IMR-90 (cell line): Measurements from ENCODE around the gene ZDHHC14. TPM values are rescaled to one million over a fixed set of nuclear protein-coding genes. Genes with fewer than 3 reads are reported as not detected.

Source experiments
- ATAC-seq: fragments of 200-7000 bp; cut with Tn5 transposase; 2 replicates; pipeline ENCODE4 v1.9.1; 2020; ENCODE audit warnings: low read depth, mild to moderate bottlenecking, moderate library complexity
- BruUV-seq: library from RNA; stranded (reverse); fragments of 400-500 nt; replicated peaks from 2 replicates; lab custom pipeline; 2021; lab: Mats Ljungman, UMichigan
- CTCF ChIA-PET: fragments of 300-600 bp; formaldehyde crosslinking; extraction: SDS; loops from one replicate; lab custom pipeline; 2021; ENCODE audit warnings: antibody characterized with exemption; lab: Yijun Ruan, JAX
- POLR2A ChIA-PET: fragments of 300-600 bp; sonication (Branson Sonifier 250); formaldehyde crosslinking; loops from one replicate; lab custom pipeline; 2022; ENCODE audit warnings: antibody characterized with exemption; ENCODE audit not compliant: unreplicated experiment; lab: Charles Lee
- DNase-seq: peaks from one replicate; pipeline ENCODE4 v3.0.0; 2013
- H2AFZ ChIP-seq: replicated peaks from 2 replicates; pipeline ENCODE3; 2013; ENCODE audit warnings: low read length, mild to moderate bottlenecking; ENCODE audit not compliant: poor library complexity
- H2AK5ac ChIP-seq: 2 replicates; pipeline ENCODE4 v1.6.1; 2013; ENCODE audit warnings: low read depth, low read length, inconsistent platforms
- H2AK9ac ChIP-seq: replicated peaks from 2 replicates; pipeline ENCODE3; 2013; ENCODE audit warnings: mild to moderate bottlenecking, low read depth, low read length, moderate library complexity; ENCODE audit not compliant: poor library complexity
- H2BK120ac ChIP-seq: 2 replicates; pipeline ENCODE4 v1.6.1; 2013; ENCODE audit warnings: low read depth, low read length, inconsistent platforms
- H2BK15ac ChIP-seq: 3 replicates; pipeline ENCODE4 v1.6.1; 2013; ENCODE audit warnings: low read depth, low read length, inconsistent platforms
- H2BK20ac ChIP-seq: 2 replicates; pipeline ENCODE4 v1.6.1; 2013; ENCODE audit warnings: low read depth, mild to moderate bottlenecking, inconsistent platforms, low read length, moderate library complexity
- H2BK5ac ChIP-seq: 2 replicates; pipeline ENCODE4 v1.6.1; 2013; ENCODE audit warnings: mild to moderate bottlenecking, low read depth, low read length, inconsistent platforms; ENCODE audit not compliant: poor library complexity, severe bottlenecking
- H3K14ac ChIP-seq: replicated peaks from 2 replicates; pipeline ENCODE4 v1.6.1; 2013; ENCODE audit warnings: low read depth, low read length, inconsistent platforms
- H3K18ac ChIP-seq: 2 replicates; pipeline ENCODE4 v1.6.1; 2013; ENCODE audit warnings: low read depth, low read length, control low read depth
- H3K23ac ChIP-seq: 2 replicates; pipeline ENCODE4 v1.6.1; 2013; ENCODE audit warnings: low read depth, low read length, inconsistent platforms
- H3K27ac ChIP-seq: 2 replicates; pipeline ENCODE4 v1.5.1; 2013; ENCODE audit warnings: mild to moderate bottlenecking, control low read depth, low read length; ENCODE audit not compliant: insufficient read depth
- H3K27me3 ChIP-seq: 2 replicates; pipeline ENCODE4 v1.6.1; 2013; ENCODE audit warnings: low read length; ENCODE audit not compliant: control insufficient read depth, insufficient read depth
- H3K36me3 ChIP-seq: 2 replicates; pipeline ENCODE4 v1.6.1; 2013; ENCODE audit warnings: low read length, mixed read lengths; ENCODE audit not compliant: control insufficient read depth, insufficient read depth
- H3K4ac ChIP-seq: 2 replicates; pipeline ENCODE4 v1.6.1; 2013; ENCODE audit warnings: low read depth, low read length, inconsistent platforms
- H3K4me1 ChIP-seq: 2 replicates; pipeline ENCODE4 v1.6.1; 2013; ENCODE audit warnings: low read length, mixed read lengths; ENCODE audit not compliant: control insufficient read depth, insufficient read depth
- H3K4me2 ChIP-seq: 2 replicates; pipeline ENCODE4 v1.6.1; 2013; ENCODE audit warnings: low read depth, mild to moderate bottlenecking, control low read depth, low read length, moderate library complexity
- H3K4me3 ChIP-seq: 2 replicates; pipeline ENCODE4 v1.5.1; 2013; ENCODE audit warnings: low read depth, mild to moderate bottlenecking, control low read depth, low read length, moderate library complexity; ENCODE audit not compliant: insufficient read depth
- H3K56ac ChIP-seq: 2 replicates; pipeline ENCODE4 v1.6.1; 2013; ENCODE audit warnings: low read length, inconsistent platforms; ENCODE audit not compliant: insufficient read depth; ENCODE audit errors: extremely low read depth
- H3K79me1 ChIP-seq, 2 experiments: 2 replicates each; pipeline ENCODE4 v1.6.1; 2013; ENCODE audit warnings: low read length in 2 of 2, inconsistent platforms in 1 of 2, low read depth in 1 of 2
- H3K9ac ChIP-seq: 2 replicates; pipeline ENCODE4 v1.6.1; 2013; ENCODE audit warnings: low read depth, low read length, control low read depth
- H3K9me1 ChIP-seq: 2 replicates; pipeline ENCODE4 v1.6.1; 2013; ENCODE audit warnings: low read length, inconsistent platforms; ENCODE audit not compliant: insufficient read depth
- H3K9me3 ChIP-seq: 2 replicates; pipeline ENCODE4 v1.6.1; 2013; ENCODE audit warnings: low read length; ENCODE audit not compliant: control insufficient read depth, insufficient read depth
- H4K20me1 ChIP-seq: 2 replicates; pipeline ENCODE4 v1.6.1; 2013; ENCODE audit warnings: low read length, inconsistent platforms; ENCODE audit not compliant: insufficient read depth
- H4K5ac ChIP-seq: 2 replicates; pipeline ENCODE4 v1.6.1; 2013; ENCODE audit warnings: mild to moderate bottlenecking, low read depth, low read length, control low read depth
- H4K8ac ChIP-seq, 2 experiments: 2 replicates each; pipeline ENCODE4 v1.6.1; 2013; ENCODE audit warnings: low read depth in 2 of 2, low read length in 2 of 2, control low read depth in 1 of 2, inconsistent platforms in 1 of 2
- H4K91ac ChIP-seq: 2 replicates; pipeline ENCODE4 v1.6.1; 2013; ENCODE audit warnings: low read depth, low read length, inconsistent platforms; ENCODE audit not compliant: insufficient read depth
- BHLHE40 ChIP-seq: fragments of 150-350 bp; IDR thresholded peaks from 2 replicates; pipeline ENCODE4 v1.6.1; 2016; ENCODE audit warnings: mild to moderate bottlenecking, low read depth, low read length
- CEBPB ChIP-seq: IDR thresholded peaks from 2 replicates; pipeline ENCODE4 v1.6.1; 2012; ENCODE audit warnings: low read depth, low read length, improper control_type of control experiment
- CHD1 ChIP-seq: IDR thresholded peaks from 2 replicates; pipeline ENCODE4 v1.6.1; 2012; ENCODE audit warnings: low read depth, low read length, improper control_type of control experiment
- FOS ChIP-seq: fragments of 150-350 bp; IDR thresholded peaks from 2 replicates; pipeline ENCODE4 v1.6.1; 2016; ENCODE audit warnings: low read depth, low read length
- MAFK ChIP-seq: IDR thresholded peaks from 2 replicates; pipeline ENCODE4 v1.6.1; 2012; ENCODE audit warnings: low read depth, low read length, improper control_type of control experiment
- MAZ ChIP-seq: IDR thresholded peaks from 2 replicates; pipeline ENCODE4 v1.6.1; 2012; ENCODE audit warnings: low read depth, mild to moderate bottlenecking, low read length, improper control_type of control experiment, moderate library complexity, borderline replicate concordance
- MXI1 ChIP-seq: IDR thresholded peaks from 2 replicates; pipeline ENCODE4 v1.6.1; 2012; ENCODE audit warnings: low read depth, mild to moderate bottlenecking, low read length, moderate library complexity, borderline replicate concordance
- NFE2L2 ChIP-seq: fragments of 150-350 bp; IDR thresholded peaks from 2 replicates; pipeline ENCODE4 v1.6.1; 2016; ENCODE audit warnings: low read depth, mild to moderate bottlenecking, low read length
- POLR2A ChIP-seq: IDR thresholded peaks from 2 replicates; pipeline ENCODE4 v1.6.1; 2012; ENCODE audit warnings: mild to moderate bottlenecking, low read depth, low read length
- RAD21 ChIP-seq: IDR thresholded peaks from 2 replicates; pipeline ENCODE4 v1.6.1; 2012; ENCODE audit warnings: low read length, improper control_type of control experiment
- RCOR1 ChIP-seq: IDR thresholded peaks from 2 replicates; pipeline ENCODE4 v1.6.1; 2012; ENCODE audit warnings: mild to moderate bottlenecking, low read length, improper control_type of control experiment; ENCODE audit not compliant: insufficient replicate concordance
- RFX5 ChIP-seq: IDR thresholded peaks from 2 replicates; pipeline ENCODE4 v1.8.0; 2012; ENCODE audit warnings: low read depth, mild to moderate bottlenecking, low read length, moderate library complexity
- SMC3 ChIP-seq: fragments of 150-350 bp; IDR thresholded peaks from 2 replicates; pipeline ENCODE4 v1.6.1; 2016; ENCODE audit warnings: low read depth, mild to moderate bottlenecking, antibody characterized with exemption, low read length, moderate library complexity
- WGBS, 2 experiments: methylation state at CpG; one replicate each; pipeline versions ENCODE4 v1.1.5 to v1.1.7; 2013; ENCODE audit warnings: missing lambda C conversion rate in 2 of 2; ENCODE audit not compliant: insufficient read length in 1 of 2; ENCODE audit errors: extremely low coverage in 2 of 2; 5-methylcytosine and 5-hydroxymethylcytosine counted together
- dilution Hi-C: fragments of 300-500 bp; cut with HindIII; formaldehyde crosslinking; loops from one replicate; pipeline ENCODE4 v1.14.3; 2018; ENCODE audit warnings: low sequenced_read_pairs; ENCODE audit not compliant: unreplicated experiment
- in situ Hi-C: fragments of 300-500 bp; cut with MboI; formaldehyde crosslinking; loops from 3 replicates; pipeline ENCODE4 v1.14.3; 2019; ENCODE audit warnings: low sequenced_read_pairs, inconsistent platforms, mixed read lengths
- intact Hi-C: fragments of 100-400 bp; cut with micrococcal nuclease; formaldehyde crosslinking; loops from 2 replicates; pipeline ENCODE4 v1.10.0; 2022
- polyA plus RNA-seq, 3 experiments: library from polyadenylated mRNA; depleted of rRNA; stranded (reverse); fragments of >200 nt; gene quantifications; 2 replicates each; pipeline ENCODE4 v1.2.3, GENCODE V29; 2012; ENCODE audit warnings: low replicate concordance in 1 of 3
- total RNA-seq: library from RNA; depleted of rRNA; stranded (reverse); fragments of >200 nt; gene quantifications from 2 replicates; pipeline ENCODE4 v1.2.3, GENCODE V29; 2012
- TF ChIP-seq, protein P1 (sequence below): fragments of 150-350 bp; IDR thresholded peaks from 2 replicates; pipeline ENCODE4 v1.6.1; 2016; ENCODE audit warnings: low read depth, mild to moderate bottlenecking, low read length, moderate library complexity, borderline replicate concordance
- TF ChIP-seq, protein P2 (sequence below): conservative IDR thresholded peaks from 2 replicates; pipeline ENCODE4 v1.5.1; 2012; ENCODE audit warnings: mild to moderate bottlenecking, low read depth, low read length, improper control_type of control experiment
- TF ChIP-seq, protein P3 (sequence below): fragments of 150-350 bp; IDR thresholded peaks from 2 replicates; pipeline ENCODE4 v1.6.1; 2017; ENCODE audit warnings: mild to moderate bottlenecking, antibody characterized with exemption, low read length, low read depth

The ZDHHC14 gene
- total and polyA plus RNA-seq, 2 of the 4 experiments (the other 2 are of a cell fraction) = 0.90 to 2.0 TPM

DNA sequence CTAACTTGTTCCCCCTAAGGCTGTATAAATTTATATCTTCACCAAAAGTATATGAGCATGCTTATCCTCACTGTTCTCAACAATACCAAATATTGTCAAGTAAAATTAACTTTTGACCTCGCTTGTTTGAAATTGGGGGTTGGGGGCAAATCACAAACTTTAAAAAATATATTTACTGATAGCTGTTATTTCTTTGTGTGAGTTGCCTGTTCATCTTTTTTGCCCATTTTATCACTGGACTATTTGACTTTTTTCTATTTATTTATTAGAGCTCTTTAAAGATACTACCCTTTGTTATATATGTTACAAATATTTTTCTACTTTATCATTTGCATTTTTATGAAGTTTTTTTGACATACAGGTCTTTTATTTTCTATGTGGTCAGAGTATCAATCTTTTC, 187.7 kb downstream of the ZDHHC14 start:
- H3K4me3 ChIP-seq = no peak overlapping the region
- no peaks in the 10 kb centered on the region for H3K9me1 ChIP-seq
- ChIA-PET CTCF (interaction anchor here (0.6 to 1.6 kb wide), 2 partner anchors 28 to 85 kb away, joined by 3 to 4 read pairs; no protein-coding TSS in a partner anchor), POLR2A (no interaction called here)
- no peaks in the 10 kb centered on the region for H3K36me3 ChIP-seq
- no peak overlapping the region for H3K18ac ChIP-seq
- no peak overlapping the region for H2AK5ac ChIP-seq
- H3K56ac ChIP-seq = no peak overlapping the region
- no peak overlapping the region for H3K9ac ChIP-seq
- no peak overlapping the region for H2BK120ac ChIP-seq
- intact Hi-C loops (no loop called here), dilution Hi-C loops (no loop called here), in situ Hi-C loops (no loop called here)
- peaks cover 1% of the 10 kb centered on the region; the same call in 1 of the 2 replicates for H3K4me1 ChIP-seq
- no peak overlapping the region for H3K23ac ChIP-seq
- H2AK9ac ChIP-seq = no peak overlapping the region
- H3K79me1 ChIP-seq = no peaks in the 10 kb centered on the region
- H3K4ac ChIP-seq = no peak overlapping the region
- no peak overlapping the region for H3K27ac ChIP-seq
- H3K4me2 ChIP-seq = no peak overlapping the region
- H2AFZ ChIP-seq = no peak overlapping the region
- BruUV-seq = no TSS peak
- no peak overlapping the region for H2BK5ac ChIP-seq
- no peak overlapping the region for H2BK15ac ChIP-seq
- TF ChIP-seq, protein P1, sequence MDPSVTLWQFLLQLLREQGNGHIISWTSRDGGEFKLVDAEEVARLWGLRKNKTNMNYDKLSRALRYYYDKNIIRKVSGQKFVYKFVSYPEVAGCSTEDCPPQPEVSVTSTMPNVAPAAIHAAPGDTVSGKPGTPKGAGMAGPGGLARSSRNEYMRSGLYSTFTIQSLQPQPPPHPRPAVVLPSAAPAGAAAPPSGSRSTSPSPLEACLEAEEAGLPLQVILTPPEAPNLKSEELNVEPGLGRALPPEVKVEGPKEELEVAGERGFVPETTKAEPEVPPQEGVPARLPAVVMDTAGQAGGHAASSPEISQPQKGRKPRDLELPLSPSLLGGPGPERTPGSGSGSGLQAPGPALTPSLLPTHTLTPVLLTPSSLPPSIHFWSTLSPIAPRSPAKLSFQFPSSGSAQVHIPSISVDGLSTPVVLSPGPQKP = no peak
- no peak for TF ChIP-seq CEBPB
- TF ChIP-seq MAFK = no peak
- no peak for TF ChIP-seq RAD21
- TF ChIP-seq POLR2A = no peak
- TF ChIP-seq, protein P2, sequence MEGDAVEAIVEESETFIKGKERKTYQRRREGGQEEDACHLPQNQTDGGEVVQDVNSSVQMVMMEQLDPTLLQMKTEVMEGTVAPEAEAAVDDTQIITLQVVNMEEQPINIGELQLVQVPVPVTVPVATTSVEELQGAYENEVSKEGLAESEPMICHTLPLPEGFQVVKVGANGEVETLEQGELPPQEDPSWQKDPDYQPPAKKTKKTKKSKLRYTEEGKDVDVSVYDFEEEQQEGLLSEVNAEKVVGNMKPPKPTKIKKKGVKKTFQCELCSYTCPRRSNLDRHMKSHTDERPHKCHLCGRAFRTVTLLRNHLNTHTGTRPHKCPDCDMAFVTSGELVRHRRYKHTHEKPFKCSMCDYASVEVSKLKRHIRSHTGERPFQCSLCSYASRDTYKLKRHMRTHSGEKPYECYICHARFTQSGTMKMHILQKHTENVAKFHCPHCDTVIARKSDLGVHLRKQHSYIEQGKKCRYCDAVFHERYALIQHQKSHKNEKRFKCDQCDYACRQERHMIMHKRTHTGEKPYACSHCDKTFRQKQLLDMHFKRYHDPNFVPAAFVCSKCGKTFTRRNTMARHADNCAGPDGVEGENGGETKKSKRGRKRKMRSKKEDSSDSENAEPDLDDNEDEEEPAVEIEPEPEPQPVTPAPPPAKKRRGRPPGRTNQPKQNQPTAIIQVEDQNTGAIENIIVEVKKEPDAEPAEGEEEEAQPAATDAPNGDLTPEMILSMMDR = no peak
- no peak for TF ChIP-seq MXI1
- TF ChIP-seq FOS = no peak
- TF ChIP-seq SMC3 = no peak
- TF ChIP-seq RCOR1 = no peak
- TF ChIP-seq BHLHE40 = no peak
- no peak for TF ChIP-seq NFE2L2
- TF ChIP-seq, protein P3, sequence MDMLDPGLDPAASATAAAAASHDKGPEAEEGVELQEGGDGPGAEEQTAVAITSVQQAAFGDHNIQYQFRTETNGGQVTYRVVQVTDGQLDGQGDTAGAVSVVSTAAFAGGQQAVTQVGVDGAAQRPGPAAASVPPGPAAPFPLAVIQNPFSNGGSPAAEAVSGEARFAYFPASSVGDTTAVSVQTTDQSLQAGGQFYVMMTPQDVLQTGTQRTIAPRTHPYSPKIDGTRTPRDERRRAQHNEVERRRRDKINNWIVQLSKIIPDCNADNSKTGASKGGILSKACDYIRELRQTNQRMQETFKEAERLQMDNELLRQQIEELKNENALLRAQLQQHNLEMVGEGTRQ = no peak
- TF ChIP-seq RFX5 = no peak
- no peak for TF ChIP-seq MAZ
- TF ChIP-seq CHD1 = no peak
- no CpG with 5 or more reads among the region's 1 CpG for WGBS, 2 experiments
- no peaks in the 10 kb centered on the region for H4K20me1 ChIP-seq
- DNase-seq (no peak), ATAC-seq (no peak)
- H4K8ac ChIP-seq = no peak overlapping the region
- H2BK20ac ChIP-seq = no peak overlapping the region
- H3K14ac ChIP-seq = no peak overlapping the region
- no peak overlapping the region for H4K91ac ChIP-seq
- H4K5ac ChIP-seq = no peak overlapping the region
- no peaks in the 10 kb centered on the region; the same call in 1 of the 2 replicates for H3K27me3 ChIP-seq
- H3K9me3 ChIP-seq = no peaks in the 10 kb centered on the region
